Transverse colon (tissue), 4 donors: Measurements from ENCODE around the gene DRD1. TPM values are rescaled to one million over a fixed set of nuclear protein-coding genes. Genes with fewer than 3 reads are reported as not detected.

Experiments used
- DNase-seq: peaks from one replicate; pipeline ENCODE4 v3.0.0-alpha.2; 2019
- H3K27ac ChIP-seq, 4 donors: fragments of 200-600 bp; sonication (generic); 2 replicates each; pipeline ENCODE4 v1.5.1; 2016 to 2018; ENCODE audit warnings: inconsistent platforms in 4 of 4
- H3K27me3 ChIP-seq: fragments of 200-600 bp; sonication (generic); 2 replicates; pipeline ENCODE4 v1.5.1; 2017; ENCODE audit warnings: inconsistent platforms
- H3K36me3 ChIP-seq, 4 donors: fragments of 200-600 bp; sonication (generic); 2 replicates each; pipeline ENCODE4 v1.5.1; 2017 to 2019; ENCODE audit warnings: inconsistent platforms in 4 of 4
- H3K4me1 ChIP-seq, 4 donors: fragments of 200-600 bp; sonication (generic); 2 replicates each; pipeline ENCODE4 v1.5.1; 2017 to 2020; ENCODE audit warnings: inconsistent platforms in 4 of 4
- H3K4me3 ChIP-seq, 4 donors: fragments of 200-600 bp; sonication (generic); 1 replicate in 1 of 4; 2 replicates in 3 of 4; pipeline versions ENCODE4 v1.5.1 to v1.6.1; 2017 to 2019; ENCODE audit warnings: inconsistent platforms in 4 of 4
- H3K9me3 ChIP-seq, 2 donors: fragments of 200-600 bp; sonication (generic); 2 replicates each; pipeline ENCODE4 v1.5.1; 2017 to 2019; ENCODE audit warnings: inconsistent platforms in 2 of 2
- EP300 ChIP-seq: sonication (generic); formaldehyde crosslinking; IDR thresholded peaks from one replicate; pipeline ENCODE4 v1.6.1; 2017; ENCODE audit warnings: antibody characterized with exemption, low read depth
- POLR2A ChIP-seq: fragments of 450-650 bp; IDR thresholded peaks from one replicate; pipeline ENCODE4 v1.6.1; 2016; ENCODE audit warnings: antibody characterized with exemption, mild to moderate bottlenecking, moderate library complexity
- POLR2AphosphoS5 ChIP-seq, 3 donors: sonication (generic); formaldehyde crosslinking; IDR thresholded peaks; one replicate each; pipeline ENCODE4 v1.6.1; 2016; ENCODE audit warnings: antibody characterized with exemption in 3 of 3
- WGBS, 2 donors: methylation state at CpG; one replicate each; pipeline ENCODE4 v1.1.5; 2018; ENCODE audit warnings: low coverage in 1 of 2; 5-methylcytosine and 5-hydroxymethylcytosine counted together
- in situ Hi-C, 4 donors: fragments of 200-750 bp; cut with MboI; loops; one replicate each; pipeline versions ENCODE4 v1.15.0 to v1.15.1; 2017; ENCODE audit warnings: low sequenced_read_pairs in 3 of 4, low pct_ligation_motif_present in 1 of 4, low pct_unique_long_range_greater_than_20kb in 1 of 4
- intact Hi-C: fragments of 100-400 bp; cut with DNase I; formaldehyde crosslinking; loops from one replicate; pipeline ENCODE4 v1.15.1; 2023; ENCODE audit warnings: low total_unique reads
- total RNA-seq, 4 donors: library from RNA; depleted of rRNA; stranded (reverse); fragments of >200 nt; gene quantifications; one replicate each; pipeline ENCODE4 v1.1.0, GENCODE V29; 2016
- TF ChIP-seq, protein P1 (sequence below), 5 experiments: fragments of 200-600 bp in 3 of 5; fragments of 450-650 bp in 2 of 5; sonication (generic) in 3 of 5; IDR thresholded peaks; 1 replicate in 2 of 5; 2 replicates in 3 of 5; pipeline ENCODE4 v1.5.1; 2016 to 2017; ENCODE audit warnings: antibody characterized with exemption in 5 of 5, inconsistent platforms in 3 of 5, mild to moderate bottlenecking in 2 of 5, moderate library complexity in 1 of 5

Gene DRD1
- total RNA-seq, 4 donors from 2014 or later: 0.16 TPM; not detected in 3

DNA sequence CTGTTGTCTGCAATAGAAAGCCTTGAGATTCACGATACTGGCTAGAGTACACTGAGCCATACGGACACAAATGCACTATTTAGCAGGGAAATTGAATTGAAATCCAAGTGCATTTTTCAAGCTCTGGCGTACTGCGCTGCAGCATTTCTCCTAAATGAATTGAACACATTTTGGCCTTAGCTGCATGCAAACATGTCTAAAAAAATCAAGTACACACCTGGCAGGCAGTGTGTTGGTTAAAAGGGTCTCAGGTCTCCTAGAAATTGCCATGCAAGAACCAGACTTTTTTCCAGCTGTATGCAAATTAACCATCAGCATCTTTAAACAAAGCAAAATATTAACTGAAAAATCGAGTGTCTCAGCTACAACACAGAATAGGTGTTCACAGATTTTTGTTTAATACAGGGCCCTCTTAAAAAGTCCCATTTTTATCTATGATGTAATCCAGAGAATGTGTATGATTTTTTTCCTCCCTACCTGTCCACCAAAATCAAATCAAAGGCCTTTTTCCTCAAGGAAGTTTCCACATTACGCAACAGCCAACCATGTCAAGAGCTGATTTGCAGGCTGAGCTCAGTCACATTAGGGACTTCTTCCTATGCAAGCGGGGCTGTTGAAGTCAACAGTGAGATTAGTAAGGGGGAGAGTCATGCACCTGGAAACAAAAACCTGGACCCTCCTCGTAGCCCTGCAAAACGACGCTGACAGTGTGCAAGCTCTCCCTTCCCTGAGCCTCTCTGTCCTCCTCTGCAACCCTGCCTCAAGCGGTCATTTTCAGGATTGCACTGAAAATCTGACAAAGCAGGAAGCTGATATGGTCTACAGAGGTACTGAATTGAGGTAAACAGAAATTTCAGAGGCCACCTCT is 20.3 kb upstream of the DRD1 start:
- Histone ChIP-seq H3K9me3 (no peaks in the 10 kb centered on the region), H3K4me1 (peaks cover 0 to 5% (median 0%) of the 10 kb centered on the region in 4 donors), H3K36me3 (no peaks in the 10 kb centered on the region), H3K27me3 (no peaks in the 10 kb centered on the region), H3K4me3 (no peak overlapping the region), H3K27ac (no peak overlapping the region)
- WGBS, 2 donors: 39 to 55% methylated on average over 4 to 11 of the region's 11 CpGs
- DNase-seq: peak; percentile 59
- no peak for TF ChIP-seq EP300
- no peak for TF ChIP-seq POLR2AphosphoS5 (IDR thresholded peaks at IDR 0.05)
- no peak for TF ChIP-seq POLR2A
- TF ChIP-seq, protein P1, sequence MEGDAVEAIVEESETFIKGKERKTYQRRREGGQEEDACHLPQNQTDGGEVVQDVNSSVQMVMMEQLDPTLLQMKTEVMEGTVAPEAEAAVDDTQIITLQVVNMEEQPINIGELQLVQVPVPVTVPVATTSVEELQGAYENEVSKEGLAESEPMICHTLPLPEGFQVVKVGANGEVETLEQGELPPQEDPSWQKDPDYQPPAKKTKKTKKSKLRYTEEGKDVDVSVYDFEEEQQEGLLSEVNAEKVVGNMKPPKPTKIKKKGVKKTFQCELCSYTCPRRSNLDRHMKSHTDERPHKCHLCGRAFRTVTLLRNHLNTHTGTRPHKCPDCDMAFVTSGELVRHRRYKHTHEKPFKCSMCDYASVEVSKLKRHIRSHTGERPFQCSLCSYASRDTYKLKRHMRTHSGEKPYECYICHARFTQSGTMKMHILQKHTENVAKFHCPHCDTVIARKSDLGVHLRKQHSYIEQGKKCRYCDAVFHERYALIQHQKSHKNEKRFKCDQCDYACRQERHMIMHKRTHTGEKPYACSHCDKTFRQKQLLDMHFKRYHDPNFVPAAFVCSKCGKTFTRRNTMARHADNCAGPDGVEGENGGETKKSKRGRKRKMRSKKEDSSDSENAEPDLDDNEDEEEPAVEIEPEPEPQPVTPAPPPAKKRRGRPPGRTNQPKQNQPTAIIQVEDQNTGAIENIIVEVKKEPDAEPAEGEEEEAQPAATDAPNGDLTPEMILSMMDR (IDR thresholded peaks at IDR 0.05): peak; percentile 57 to 74 (median 66)
- intact Hi-C loops: loop anchor here (10.0 kb wide), 1 partner anchor 1630 kb away; no protein-coding TSS in a partner anchor
- in situ Hi-C loops: no loop called here

DNA sequence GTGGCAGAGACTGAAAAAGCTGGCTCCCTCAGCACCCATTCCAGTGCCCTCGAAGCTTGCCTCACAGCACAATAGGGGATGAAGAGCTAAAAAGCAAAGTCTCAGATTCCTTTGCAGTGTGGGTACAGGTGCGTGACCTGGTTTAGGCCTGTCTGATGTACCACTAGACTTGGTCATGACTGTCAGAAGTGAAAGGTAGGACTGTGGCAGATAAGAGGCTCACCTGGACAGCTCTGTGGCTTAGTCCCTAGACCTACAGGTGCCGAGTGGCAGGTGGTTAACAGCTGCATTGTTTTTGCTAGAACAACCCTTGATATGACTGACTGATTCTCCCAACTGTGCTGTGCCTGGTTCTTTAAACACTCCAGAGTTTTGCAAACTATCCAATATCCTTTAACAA is 19.7 kb upstream of the DRD1 start:
- Histone ChIP-seq H3K36me3 (no peaks in the 10 kb centered on the region), H3K27ac (no peak overlapping the region), H3K27me3 (peaks cover 6% of the 10 kb centered on the region), H3K4me3 (no peak overlapping the region), H3K4me1 (peaks cover 0 to 5% (median 0%) of the 10 kb centered on the region in 4 donors), H3K9me3 (no peaks in the 10 kb centered on the region)
- WGBS, 2 donors: 48% methylated on average over 3 of the region's 3 CpGs; no CpG with 5 or more reads in 1 of the 2 donors
- TF ChIP-seq, protein P1 (IDR thresholded peaks at IDR 0.05): no peak
- TF ChIP-seq EP300: no peak
- TF ChIP-seq POLR2AphosphoS5 (IDR thresholded peaks at IDR 0.05): no peak
- TF ChIP-seq POLR2A: no peak
- in situ Hi-C loops (no loop called here), intact Hi-C loops (loop anchor here (10.0 kb wide), 1 partner anchor 1631 kb away; no protein-coding TSS in a partner anchor)
- no peak for DNase-seq

DNA sequence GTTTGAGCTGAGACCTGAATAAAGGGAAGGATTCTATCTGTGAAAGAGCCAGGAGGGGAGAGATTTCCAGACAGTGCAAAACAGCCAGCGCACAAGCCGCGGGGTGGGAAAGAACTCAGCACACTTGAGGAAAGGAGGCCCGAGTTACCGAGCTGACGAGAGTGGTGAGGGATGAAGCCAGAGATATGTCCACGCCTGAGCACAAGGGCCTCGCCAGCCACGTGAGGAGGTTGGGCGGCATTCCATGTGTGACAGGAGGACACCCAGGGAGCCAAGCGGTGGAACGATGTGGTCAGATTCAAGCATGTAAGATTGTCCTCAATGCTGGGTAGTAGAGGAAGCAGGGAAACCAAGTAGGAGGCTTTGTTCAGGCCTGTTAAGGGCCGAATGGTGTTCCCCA is 17.4 kb upstream of the DRD1 start:
- Histone ChIP-seq H3K4me1 (peaks cover 0 to 5% (median 0%) of the 10 kb centered on the region in 4 donors), H3K4me3 (no peak overlapping the region), H3K27ac (no peak overlapping the region), H3K9me3 (no peaks in the 10 kb centered on the region), H3K36me3 (no peaks in the 10 kb centered on the region), H3K27me3 (peaks cover 10% of the 10 kb centered on the region)
- TF ChIP-seq, protein P1 (IDR thresholded peaks at IDR 0.05): no peak
- no peak for TF ChIP-seq POLR2AphosphoS5 (IDR thresholded peaks at IDR 0.05)
- no peak for TF ChIP-seq POLR2A
- no peak for TF ChIP-seq EP300
- no peak for DNase-seq
- intact Hi-C loops (loop anchor here (10.0 kb wide), 1 partner anchor 1633 kb away; no protein-coding TSS in a partner anchor), in situ Hi-C loops (no loop called here)
- 83 to 91% methylated on average over 7 to 13 of the region's 13 CpGs for WGBS, 2 donors

DNA sequence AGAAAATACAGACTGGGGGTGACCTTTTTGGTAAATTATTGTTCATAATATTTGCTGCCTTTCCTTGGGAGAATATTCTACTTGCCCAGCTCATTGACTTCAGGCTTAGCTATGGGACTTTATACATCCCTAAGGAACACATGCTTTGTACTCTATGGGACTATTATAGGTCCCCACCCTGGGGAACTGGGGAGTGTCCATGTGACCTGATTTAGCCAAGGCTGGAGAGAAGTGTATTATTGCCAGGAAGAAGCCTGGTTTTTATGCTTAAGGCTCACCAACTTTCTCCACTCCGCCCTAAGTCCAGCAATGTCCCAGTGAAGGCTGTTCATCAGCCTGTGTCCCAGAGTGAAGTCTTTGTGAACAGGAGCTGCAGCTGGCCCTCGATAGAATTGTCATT is 16.6 kb upstream of the DRD1 start:
- WGBS, 2 donors: 73% methylated on average over 2 of the region's 2 CpGs; no CpG with 5 or more reads in 1 of the 2 donors

More for the DNA sequence above, 16.6 kb upstream of the DRD1 start:
- intact Hi-C loops (loop anchor here (10.0 kb wide), 1 partner anchor 1634 kb away; no protein-coding TSS in a partner anchor), in situ Hi-C loops (no loop called here)
- Histone ChIP-seq H3K36me3 (no peaks in the 10 kb centered on the region), H3K9me3 (no peaks in the 10 kb centered on the region), H3K4me3 (no peak overlapping the region), H3K4me1 (peaks cover 0 to 5% (median 0%) of the 10 kb centered on the region in 4 donors), H3K27me3 (peaks cover 16% of the 10 kb centered on the region), H3K27ac (no peak overlapping the region)
- TF ChIP-seq EP300 (no peak), POLR2AphosphoS5 (IDR thresholded peaks at IDR 0.05) (no peak), POLR2A (no peak)
- TF ChIP-seq, protein P1 (IDR thresholded peaks at IDR 0.05): no peak
- no peak for DNase-seq
